Peyer's patch (tissue), 4 donors: ENCODE measurements around the gene ZNF83.

Experiments used
- POLR2A ChIP-seq, 2 donors: fragments of 450-650 bp; IDR thresholded peaks; one replicate each; pipeline ENCODE4 v1.5.1; 2017; ENCODE audit warnings: antibody characterized with exemption in 2 of 2, mild to moderate bottlenecking in 2 of 2, moderate library complexity in 2 of 2
- TF ChIP-seq, protein P1 (sequence below), 6 experiments: fragments of 450-650 bp in 4 of 6; fragments of 200-600 bp in 2 of 6; sonication (generic) in 1 of 6; IDR thresholded peaks; one replicate each; pipeline ENCODE4 v1.5.1; 2017 to 2019; ENCODE audit warnings: antibody characterized with exemption in 6 of 6, mild to moderate bottlenecking in 3 of 6, moderate library complexity in 1 of 6

DNA sequence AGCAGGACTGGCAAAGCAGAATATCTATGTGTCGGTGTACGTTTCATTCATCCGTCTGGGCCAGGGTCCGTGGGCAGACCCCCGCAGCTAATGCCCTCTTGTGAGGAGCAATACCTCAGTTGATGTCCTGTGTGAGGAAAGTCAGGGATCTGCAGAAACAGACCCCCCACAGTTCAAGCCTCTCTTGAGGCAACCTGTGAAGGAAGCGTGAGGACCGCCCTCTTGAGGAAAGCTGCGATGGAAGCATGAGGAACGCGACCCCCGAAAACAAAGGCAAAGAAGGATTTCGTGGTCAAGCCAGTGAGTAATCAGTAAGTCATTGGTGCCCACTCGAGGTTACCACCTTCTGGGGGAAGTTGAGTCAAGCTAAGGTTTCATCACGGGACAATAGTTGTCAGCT is 20.9 kb upstream of the ZNF83 start:
- TF ChIP-seq, protein P1, sequence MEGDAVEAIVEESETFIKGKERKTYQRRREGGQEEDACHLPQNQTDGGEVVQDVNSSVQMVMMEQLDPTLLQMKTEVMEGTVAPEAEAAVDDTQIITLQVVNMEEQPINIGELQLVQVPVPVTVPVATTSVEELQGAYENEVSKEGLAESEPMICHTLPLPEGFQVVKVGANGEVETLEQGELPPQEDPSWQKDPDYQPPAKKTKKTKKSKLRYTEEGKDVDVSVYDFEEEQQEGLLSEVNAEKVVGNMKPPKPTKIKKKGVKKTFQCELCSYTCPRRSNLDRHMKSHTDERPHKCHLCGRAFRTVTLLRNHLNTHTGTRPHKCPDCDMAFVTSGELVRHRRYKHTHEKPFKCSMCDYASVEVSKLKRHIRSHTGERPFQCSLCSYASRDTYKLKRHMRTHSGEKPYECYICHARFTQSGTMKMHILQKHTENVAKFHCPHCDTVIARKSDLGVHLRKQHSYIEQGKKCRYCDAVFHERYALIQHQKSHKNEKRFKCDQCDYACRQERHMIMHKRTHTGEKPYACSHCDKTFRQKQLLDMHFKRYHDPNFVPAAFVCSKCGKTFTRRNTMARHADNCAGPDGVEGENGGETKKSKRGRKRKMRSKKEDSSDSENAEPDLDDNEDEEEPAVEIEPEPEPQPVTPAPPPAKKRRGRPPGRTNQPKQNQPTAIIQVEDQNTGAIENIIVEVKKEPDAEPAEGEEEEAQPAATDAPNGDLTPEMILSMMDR (IDR thresholded peaks at IDR 0.05): no peak
- TF ChIP-seq POLR2A (IDR thresholded peaks at IDR 0.05): no peak
